Measurements from ENCODE around the gene ZNF862. TPM values are rescaled to one million over a fixed set of nuclear protein-coding genes. Genes with fewer than 3 reads are reported as not detected.
A peak's percentile ranks its signal among the peaks of the same experiment; 100 is the strongest.

ZNF862 gene
- total and polyA plus RNA-seq, 10 of the 15 experiments (the other 5 are each of a cell fraction or from before 2014, with no cell fraction given): 0.49 to 7.7 (median 3.5) TPM

- no peak for TF ChIP-seq POLR2AphosphoS2 (IDR thresholded peaks at IDR 0.05; ENCODE audit: low read depth, low read length)
Measured at GRCh38 chr7:149867762-149868622, 29.8 kb downstream of the ZNF862 start (continued).

GRCh38 chr7:149868623-149869290, 30.6 kb downstream of the ZNF862 start:
- Histone ChIP-seq H2AFZ (ENCODE audit: control insufficient read depth, low read depth, low read length) (no peak overlapping the region), H3K27ac (ENCODE audit: control insufficient read depth, insufficient read depth) (no peak overlapping the region), H3K36me3 (ENCODE audit: control insufficient read depth in 2 of 2, insufficient read depth in 2 of 2, low read length in 1 of 2) (no peaks in the 10 kb centered on the region), H3K9ac (ENCODE audit: control insufficient read depth, insufficient read depth, low read length) (no peak overlapping the region), H3K4me3 (no peak overlapping the region), H4K20me1 (ENCODE audit: control insufficient read depth, insufficient read depth) (no peaks in the 10 kb centered on the region), H3K4me1 (ENCODE audit: control insufficient read depth, insufficient read depth, low read length) (peaks cover 45% of the 10 kb centered on the region), H3K79me2 (ENCODE audit: control insufficient read depth, insufficient read depth, low read length) (peaks cover 3% of the 10 kb centered on the region), H3K9me3 (replicated peaks; ENCODE audit: control insufficient read depth, insufficient read depth, low read length) (no peaks in the 10 kb centered on the region), H3K4me2 (ENCODE audit: control insufficient read depth, insufficient read depth) (no peak overlapping the region), H3K27me3 (replicated peaks in 1 of 2; ENCODE audit: control insufficient read depth in 2 of 2, insufficient read depth in 2 of 2, low read length in 1 of 2) (no peaks in the 10 kb centered on the region)
- no TSS peak for BruUV-seq (replicated peaks)
- intact Hi-C loops (cut with micrococcal nuclease; ENCODE audit: unreplicated experiment) (no loop called here), in situ Hi-C loops (cut with MboI) (no loop called here)
- ATAC-seq (no peak), DNase-seq (ENCODE audit: low read depth, low spot score) (no peak), FAIRE-seq (no peak)
- 63% methylated on average over 7 of the region's 7 CpGs for WGBS (ENCODE audit: insufficient coverage, insufficient replicate concordance, low lambda C conversion rate, missing lambda C conversion rate)
- TF ChIP-seq POLR2AphosphoS2 (IDR thresholded peaks at IDR 0.05; ENCODE audit: low read depth, low read length): no peak
- TF ChIP-seq SPI1 (IDR thresholded peaks at IDR 0.05; ENCODE audit: borderline replicate concordance, insufficient read depth, low read depth, low read length): peak; percentile 22; the same call in 1 of the 2 replicates
- ChIA-PET RAD21 (ENCODE audit: unreplicated experiment) (no interaction called here), SMC1A (ENCODE audit: uncharacterized antibody, unreplicated experiment) (interaction anchor here (1.3 kb wide), 1 partner anchor 15 kb away, joined by 3 read pairs; no protein-coding TSS in a partner anchor), POLR2A (no interaction called here), CTCF (no interaction called here)

GRCh38 chr7:149869291-149869650, 31.1 kb downstream of the ZNF862 start:
- H3K9me3 ChIP-seq (replicated peaks; ENCODE audit: control insufficient read depth, insufficient read depth, low read length): no peaks in the 10 kb centered on the region
- SMC1A ChIA-PET (ENCODE audit: uncharacterized antibody, unreplicated experiment): interaction anchor here (1.3 kb wide), 1 partner anchor 15 kb away, joined by 3 read pairs; no protein-coding TSS in a partner anchor
- ATAC-seq: no peak
- peaks cover 46% of the 10 kb centered on the region for H3K4me1 ChIP-seq (ENCODE audit: control insufficient read depth, insufficient read depth, low read length)
- CTCF ChIA-PET: no interaction called here
- no peak overlapping the region for H3K4me3 ChIP-seq
- H3K27me3 ChIP-seq (replicated peaks in 1 of 2; ENCODE audit: control insufficient read depth in 2 of 2, insufficient read depth in 2 of 2, low read length in 1 of 2): no peaks in the 10 kb centered on the region
- RAD21 ChIA-PET (ENCODE audit: unreplicated experiment): no interaction called here
- no peaks in the 10 kb centered on the region for H3K36me3 ChIP-seq (ENCODE audit: control insufficient read depth in 2 of 2, insufficient read depth in 2 of 2, low read length in 1 of 2)
- peak overlapping the region; percentile 52; the same call in 1 of the 2 replicates for H3K9ac ChIP-seq (ENCODE audit: control insufficient read depth, insufficient read depth, low read length)
- H2AFZ ChIP-seq (ENCODE audit: control insufficient read depth, low read depth, low read length): peak overlapping the region; percentile 76
- no peaks in the 10 kb centered on the region for H4K20me1 ChIP-seq (ENCODE audit: control insufficient read depth, insufficient read depth)
- in situ Hi-C loops (cut with MboI): no loop called here
- POLR2A ChIA-PET: no interaction called here
- no peak for DNase-seq (ENCODE audit: low read depth, low spot score)
- H3K27ac ChIP-seq (ENCODE audit: control insufficient read depth, insufficient read depth): peak overlapping the region; percentile 58
- peak overlapping the region; percentile 53 for H3K4me2 ChIP-seq (ENCODE audit: control insufficient read depth, insufficient read depth)
- H3K79me2 ChIP-seq (ENCODE audit: control insufficient read depth, insufficient read depth, low read length): peaks cover 7% of the 10 kb centered on the region
- no peak for FAIRE-seq
- intact Hi-C loops (cut with micrococcal nuclease; ENCODE audit: unreplicated experiment): no loop called here
- 84% methylated on average over 5 of the region's 5 CpGs for WGBS (ENCODE audit: insufficient coverage, insufficient replicate concordance, low lambda C conversion rate, missing lambda C conversion rate)
- BruUV-seq (replicated peaks): no TSS peak
- TF ChIP-seq CUX1 (IDR thresholded peaks at IDR 0.05; ENCODE audit: insufficient replicate concordance, low read depth, low read length) (no peak), SRF (IDR thresholded peaks at IDR 0.05; ENCODE audit: low read depth in 2 of 2, low read length in 2 of 2) (no peak), YY1 (IDR thresholded peaks at IDR 0.05; ENCODE audit: low read depth, low read length) (no peak), NR2C1 (IDR thresholded peaks at IDR 0.05) (no peak), EZH2 (IDR thresholded peaks at IDR 0.05; ENCODE audit: borderline replicate concordance, control insufficient read depth, low read depth, low read length) (no peak), YBX1 (IDR thresholded peaks at IDR 0.05) (no peak)

Data from GM12878 (cell line).